ENCODE measurements around the gene MAGI2.

The MAGI2 gene

GRCh38 chr7:78334426-78334825, 1119.0 kb downstream of the MAGI2 start:
- Histone ChIP-seq H3K9me3 (ENCODE audit: control insufficient read depth, insufficient read depth, low read length) (no peaks in the 10 kb centered on the region), H3K27me3 (ENCODE audit: control insufficient read depth, low read length) (no peaks in the 10 kb centered on the region)

GRCh38 chr7:78333530-78334425, 1119.7 kb downstream of the MAGI2 start:
- H3K9me3 ChIP-seq (ENCODE audit: control insufficient read depth, insufficient read depth, low read length) = no peaks in the 10 kb centered on the region
- no peak overlapping the region for H3K4me2 ChIP-seq (ENCODE audit: low read length)
- H4K20me1 ChIP-seq (ENCODE audit: control insufficient read depth, insufficient read depth, low read depth, low read length) = no peaks in the 10 kb centered on the region
- H3K27me3 ChIP-seq (ENCODE audit: control insufficient read depth, low read length) = no peaks in the 10 kb centered on the region
- no peaks in the 10 kb centered on the region for H3K36me3 ChIP-seq (ENCODE audit: control insufficient read depth, low read length)
- H3K27ac ChIP-seq (ENCODE audit: low read depth, low read length) = no peak overlapping the region
- no peaks in the 10 kb centered on the region for H3K79me2 ChIP-seq (ENCODE audit: control insufficient read depth, low read length)
- no peaks in the 10 kb centered on the region for H3K4me1 ChIP-seq (ENCODE audit: control insufficient read depth, low read length)
- H3F3A ChIP-seq (ENCODE audit: control insufficient read depth, insufficient read depth) = no peaks in the 10 kb centered on the region
- TF ChIP-seq CTCF (IDR thresholded peaks at IDR 0.05; ENCODE audit: low read depth, low read length, poor library complexity, severe bottlenecking) (no peak), EZH2phosphoT487 (IDR thresholded peaks at IDR 0.05; ENCODE audit: borderline replicate concordance, low read length) (no peak)
- no peaks in the 10 kb centered on the region for H3K9me2 ChIP-seq (replicated peaks; ENCODE audit: control insufficient read depth, low read length)
- H3K4me3 ChIP-seq (ENCODE audit: low read length) = no peak overlapping the region

More at GRCh38 chr7:78334426-78334825, 1119.0 kb downstream of the MAGI2 start:
- no peak overlapping the region for H3K27ac ChIP-seq (ENCODE audit: low read depth, low read length)
- no peaks in the 10 kb centered on the region for H4K20me1 ChIP-seq (ENCODE audit: control insufficient read depth, insufficient read depth, low read depth, low read length)
- H3K9me2 ChIP-seq (replicated peaks; ENCODE audit: control insufficient read depth, low read length) = no peaks in the 10 kb centered on the region
- TF ChIP-seq CTCF (IDR thresholded peaks at IDR 0.05; ENCODE audit: low read depth, low read length, poor library complexity, severe bottlenecking) (no peak), EZH2phosphoT487 (IDR thresholded peaks at IDR 0.05; ENCODE audit: borderline replicate concordance, low read length) (no peak)
- H3K4me3 ChIP-seq (ENCODE audit: low read length) = no peak overlapping the region
- no peaks in the 10 kb centered on the region for H3K4me1 ChIP-seq (ENCODE audit: control insufficient read depth, low read length)
- H3F3A ChIP-seq (ENCODE audit: control insufficient read depth, insufficient read depth) = no peaks in the 10 kb centered on the region
- no peak overlapping the region for H3K4me2 ChIP-seq (ENCODE audit: low read length)
- H3K79me2 ChIP-seq (ENCODE audit: control insufficient read depth, low read length) = no peaks in the 10 kb centered on the region
- H3K36me3 ChIP-seq (ENCODE audit: control insufficient read depth, low read length) = no peaks in the 10 kb centered on the region

GRCh38 chr7:78329001-78329655, 1124.3 kb downstream of the MAGI2 start:
- no peaks in the 10 kb centered on the region for H3F3A ChIP-seq (ENCODE audit: control insufficient read depth, insufficient read depth)
- no peaks in the 10 kb centered on the region for H3K27me3 ChIP-seq (ENCODE audit: control insufficient read depth, low read length)
- no peak overlapping the region for H3K4me2 ChIP-seq (ENCODE audit: low read length)
- H3K27ac ChIP-seq (ENCODE audit: low read depth, low read length) = no peak overlapping the region
- H3K79me2 ChIP-seq (ENCODE audit: control insufficient read depth, low read length) = no peaks in the 10 kb centered on the region
- no peaks in the 10 kb centered on the region for H4K20me1 ChIP-seq (ENCODE audit: control insufficient read depth, insufficient read depth, low read depth, low read length)
- TF ChIP-seq EZH2phosphoT487 (IDR thresholded peaks at IDR 0.05; ENCODE audit: borderline replicate concordance, low read length) (no peak), CTCF (IDR thresholded peaks at IDR 0.05; ENCODE audit: low read depth, low read length, poor library complexity, severe bottlenecking) (no peak)
- H3K4me1 ChIP-seq (ENCODE audit: control insufficient read depth, low read length) = no peaks in the 10 kb centered on the region
- H3K36me3 ChIP-seq (ENCODE audit: control insufficient read depth, low read length) = no peaks in the 10 kb centered on the region
- no peaks in the 10 kb centered on the region for H3K9me2 ChIP-seq (replicated peaks; ENCODE audit: control insufficient read depth, low read length)
- H3K4me3 ChIP-seq (ENCODE audit: low read length) = no peak overlapping the region
- no peaks in the 10 kb centered on the region for H3K9me3 ChIP-seq (ENCODE audit: control insufficient read depth, insufficient read depth, low read length)
